Superior temporal gyrus (tissue), 1 donor: ENCODE results near the gene ZNF174.

ENCODE experiments used
- DNase-seq: peaks from one replicate; pipeline ENCODE4 v3.0.0-alpha.2; 2016; ENCODE audit errors: extremely low spot score

The ZNF174 gene

DNA sequence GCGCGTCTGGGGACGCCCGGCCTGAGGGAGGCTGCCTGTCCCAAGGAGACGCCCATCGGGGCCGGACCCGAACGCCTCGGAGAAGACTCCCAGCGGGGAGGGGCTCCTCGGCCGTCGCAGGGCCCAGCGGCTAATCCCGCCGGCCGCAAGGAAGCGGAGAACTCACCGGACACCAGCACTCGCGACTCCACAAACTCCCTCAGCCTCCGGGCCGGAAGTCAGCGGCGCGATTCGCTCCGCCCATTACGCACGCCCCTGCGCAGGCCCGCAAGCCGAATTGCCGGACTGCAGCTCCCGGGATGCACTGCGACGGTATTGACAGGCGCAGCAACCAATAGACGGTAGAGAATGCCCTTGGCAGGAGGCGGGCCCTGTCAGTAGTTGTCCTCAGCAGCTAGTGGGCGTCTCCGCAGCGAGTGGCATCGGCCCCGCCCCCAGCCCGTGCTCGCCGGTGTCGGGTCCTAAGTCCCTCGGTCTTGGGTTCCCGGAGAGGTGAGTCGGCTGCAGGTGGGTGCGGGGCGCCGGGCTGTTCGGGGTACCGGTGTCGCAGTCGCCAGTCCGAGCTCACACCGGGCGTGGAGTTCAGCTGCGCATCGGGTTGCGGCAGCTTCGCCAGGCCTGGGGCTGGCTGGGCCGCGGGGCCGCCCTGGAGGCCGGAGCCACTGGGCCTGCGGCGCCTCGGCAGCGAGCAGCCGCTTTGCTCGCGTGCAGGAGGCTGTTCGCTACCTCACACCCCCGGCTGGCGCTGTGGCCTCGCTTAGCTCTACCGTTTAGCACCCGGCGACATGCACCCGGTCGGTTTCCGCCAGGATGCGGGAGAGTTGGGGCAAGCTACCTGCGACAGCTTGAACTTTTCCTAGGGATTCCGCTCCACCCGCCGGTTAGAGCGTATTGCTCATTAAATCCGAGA lies at the start of gene ZNF174, which contains the start of gene ZSCAN32:
TSS of gene ZNF174 (plus strand) at position 437 of the 910 bp plus-strand sequence. CDS start 790 bp downstream, outside the sequence.
TSS of gene ZSCAN32 (minus strand) at position 226 of the 910 bp plus-strand sequence. CDS start 3,447 bp downstream, outside the sequence.
- peak; percentile 99 for DNase-seq

DNA sequence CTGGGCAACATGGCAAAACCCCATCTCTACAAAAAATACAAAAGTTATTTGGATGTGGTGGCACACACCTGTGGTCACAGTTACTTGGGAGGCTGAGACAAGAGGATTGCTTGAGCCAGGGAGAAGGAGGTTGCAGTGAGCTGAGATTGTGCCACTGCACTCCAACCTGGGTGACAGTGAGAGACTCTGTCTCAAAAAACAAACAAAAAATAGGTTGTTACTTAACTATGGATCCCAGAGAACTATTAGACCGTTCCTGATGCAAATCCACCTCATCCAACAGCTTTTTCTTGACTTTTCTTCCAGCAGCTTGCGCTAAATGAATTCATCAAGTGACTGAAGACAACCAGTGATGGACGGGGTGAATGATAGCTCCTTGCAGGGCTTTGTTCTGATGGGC lies 45.4 kb upstream of the ZNF174 start, which contains the start of gene OR2C1:
TSS of gene OR2C1 (plus strand) at position 301 of the 400 bp plus-strand sequence. CDS start at position 353, 52 bp downstream.
- no peak for DNase-seq

DNA sequence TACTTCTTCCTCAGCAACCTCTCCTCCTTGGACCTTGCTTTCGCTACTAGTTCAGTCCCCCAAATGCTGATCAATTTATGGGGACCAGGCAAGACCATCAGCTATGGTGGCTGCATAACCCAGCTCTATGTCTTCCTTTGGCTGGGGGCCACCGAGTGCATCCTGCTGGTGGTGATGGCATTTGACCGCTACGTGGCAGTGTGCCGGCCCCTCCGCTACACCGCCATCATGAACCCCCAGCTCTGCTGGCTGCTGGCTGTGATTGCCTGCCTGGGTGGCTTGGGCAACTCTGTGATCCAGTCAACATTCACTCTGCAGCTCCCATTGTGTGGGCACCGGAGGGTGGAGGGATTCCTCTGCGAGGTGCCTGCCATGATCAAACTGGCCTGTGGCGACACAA lies 44.9 kb upstream of the ZNF174 start:
- DNase-seq: no peak

DNA sequence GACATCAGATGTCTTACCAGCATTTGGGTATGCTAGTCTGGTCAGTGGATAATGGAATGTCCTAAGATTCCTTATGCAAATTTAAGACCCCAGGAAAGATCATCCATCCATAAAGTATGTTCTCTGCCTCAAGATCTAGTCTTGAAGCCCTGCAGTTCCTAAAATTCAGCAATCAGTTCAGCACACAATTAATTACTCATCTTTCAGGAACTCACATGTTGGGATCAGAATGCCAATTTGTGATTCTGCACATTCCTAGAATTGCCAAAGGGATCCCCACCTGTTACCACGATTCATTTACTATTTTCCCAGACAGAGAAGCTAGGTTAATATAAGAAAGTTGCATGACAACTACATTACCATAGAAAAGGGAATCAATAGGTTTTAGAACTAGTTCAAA lies 42.1 kb upstream of the ZNF174 start:
- DNase-seq: no peak

DNA sequence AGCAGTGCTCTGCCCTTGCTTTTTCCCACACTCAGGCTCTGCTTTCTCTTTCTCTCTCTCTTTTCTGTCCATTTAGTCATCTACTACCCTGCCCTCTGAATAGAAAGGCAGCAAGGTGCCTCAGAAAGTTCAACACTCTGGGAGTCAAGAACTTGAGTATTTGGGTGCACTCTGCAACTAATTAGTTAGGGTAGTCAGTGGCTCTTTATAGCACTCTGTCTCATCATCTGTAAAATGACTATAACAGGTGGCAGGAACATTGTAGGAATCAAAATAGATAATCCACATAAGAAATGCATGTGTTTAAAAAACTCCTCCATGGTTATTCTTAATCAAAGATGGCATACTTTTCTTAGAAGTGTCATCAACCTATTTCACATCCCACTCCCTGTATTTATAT lies 38.1 kb upstream of the ZNF174 start:
- no peak for DNase-seq

DNA sequence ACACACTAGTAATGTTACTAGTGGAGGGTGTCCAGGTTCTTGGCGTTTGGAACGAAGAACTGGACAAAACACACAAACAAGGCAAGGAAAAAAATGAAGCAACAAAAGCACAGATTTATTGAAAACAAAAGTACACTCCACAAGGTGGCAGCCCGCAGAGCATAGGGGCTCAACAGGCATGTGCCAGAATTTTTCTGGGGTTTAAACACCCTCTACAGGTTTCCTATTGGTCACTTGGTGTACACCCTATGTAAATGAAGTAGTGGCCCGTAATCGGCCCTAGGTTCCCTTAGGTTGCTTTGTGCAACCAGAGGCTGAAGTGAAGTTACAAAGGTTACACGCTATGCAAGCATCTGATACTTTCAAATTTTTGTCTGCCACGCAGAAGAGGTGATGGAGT lies 37.2 kb upstream of the ZNF174 start:
- DNase-seq: no peak

DNA sequence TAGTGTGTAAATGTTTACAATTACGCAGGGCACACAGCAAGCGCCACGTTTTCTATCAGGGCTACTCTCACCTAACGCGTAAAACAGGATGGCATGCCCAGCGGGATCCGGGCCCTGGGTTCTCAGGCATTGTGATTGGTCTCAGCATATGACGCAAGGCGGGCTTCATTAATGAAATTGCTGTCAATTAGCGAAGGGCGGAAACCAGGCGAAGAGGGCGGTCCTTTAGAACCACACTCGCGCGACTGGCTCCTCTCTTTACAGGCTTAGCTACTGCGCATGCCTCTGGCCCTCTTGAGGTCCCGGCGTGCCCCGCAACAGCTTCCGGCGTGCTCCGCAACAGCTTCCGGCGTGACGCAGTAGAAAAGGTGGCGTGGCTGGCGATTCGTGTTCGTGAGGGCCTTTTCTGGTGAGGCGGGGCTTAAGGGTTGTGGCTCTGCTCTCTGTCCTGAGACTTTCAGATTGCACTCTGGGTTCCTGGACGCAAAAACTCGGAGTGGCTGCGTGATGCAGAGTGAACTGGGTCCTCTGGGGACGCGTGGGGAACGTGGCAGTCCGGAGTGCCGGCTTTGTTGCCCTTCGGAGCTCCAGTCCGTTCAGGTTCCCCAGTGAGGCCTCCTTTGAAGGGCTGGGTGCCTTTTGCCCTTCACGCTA lies 36.1 kb upstream of the ZNF174 start:
- DNase-seq: peak; percentile 96

DNA sequence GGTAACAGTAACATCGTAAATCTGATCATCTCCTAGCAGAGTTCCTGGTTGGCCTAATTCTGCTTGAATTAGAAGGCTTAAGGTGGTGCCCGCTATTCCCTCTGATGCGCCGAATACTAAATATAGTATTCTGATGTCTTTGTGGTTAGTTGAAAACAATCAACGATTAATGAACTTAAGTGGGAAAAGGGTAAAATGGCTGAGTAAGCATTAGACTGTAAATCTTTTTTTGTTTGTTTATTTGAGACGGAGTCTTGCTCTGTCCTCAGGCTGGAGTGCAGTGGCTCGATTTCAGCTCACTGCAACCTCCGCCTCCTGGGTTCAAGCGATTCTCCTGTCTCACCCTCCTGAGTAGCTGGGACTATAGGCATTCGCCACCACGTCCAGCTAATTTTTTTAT lies 31.9 kb upstream of the ZNF174 start:
- no peak for DNase-seq

DNA sequence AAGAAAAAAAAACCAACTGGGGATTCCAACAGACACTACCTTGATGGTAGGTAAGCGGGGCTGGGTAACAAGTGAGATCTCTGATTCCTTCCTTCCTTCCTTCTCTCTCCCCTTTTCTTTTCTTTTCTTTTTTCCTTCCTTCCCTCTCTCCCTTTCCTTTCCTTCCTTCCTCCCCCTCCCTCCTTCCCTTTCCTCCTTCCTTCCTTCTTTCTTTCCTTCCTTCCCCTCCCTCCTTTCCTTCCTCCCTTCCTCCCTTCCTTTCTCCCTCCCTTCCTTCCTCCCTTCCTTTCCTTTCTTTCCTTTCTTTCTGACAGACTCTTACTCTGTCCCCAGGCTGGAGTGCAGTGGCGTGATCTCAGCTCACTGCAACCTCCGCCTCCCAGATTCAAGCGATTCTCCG lies 25.3 kb upstream of the ZNF174 start:
- DNase-seq: no peak

DNA sequence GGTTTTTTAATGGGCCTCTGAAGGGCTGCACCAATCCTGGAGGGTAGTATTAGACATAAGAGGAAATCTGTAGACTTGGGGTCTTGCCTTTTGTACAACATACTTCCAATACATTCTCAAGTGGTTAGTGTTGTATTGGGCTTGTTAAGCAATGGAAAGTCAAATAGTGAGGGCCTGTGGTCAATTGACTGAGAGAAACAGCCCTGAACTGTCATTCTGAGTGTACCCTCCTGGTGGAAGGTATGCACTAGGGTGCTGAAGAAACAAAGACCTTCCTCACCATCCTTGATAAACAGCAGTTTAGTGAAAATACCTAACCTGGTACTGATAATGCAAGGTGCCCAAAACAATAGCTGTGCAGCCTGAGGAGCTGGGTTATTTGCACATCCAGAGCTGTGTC lies 23.1 kb upstream of the ZNF174 start:
- DNase-seq: no peak

DNA sequence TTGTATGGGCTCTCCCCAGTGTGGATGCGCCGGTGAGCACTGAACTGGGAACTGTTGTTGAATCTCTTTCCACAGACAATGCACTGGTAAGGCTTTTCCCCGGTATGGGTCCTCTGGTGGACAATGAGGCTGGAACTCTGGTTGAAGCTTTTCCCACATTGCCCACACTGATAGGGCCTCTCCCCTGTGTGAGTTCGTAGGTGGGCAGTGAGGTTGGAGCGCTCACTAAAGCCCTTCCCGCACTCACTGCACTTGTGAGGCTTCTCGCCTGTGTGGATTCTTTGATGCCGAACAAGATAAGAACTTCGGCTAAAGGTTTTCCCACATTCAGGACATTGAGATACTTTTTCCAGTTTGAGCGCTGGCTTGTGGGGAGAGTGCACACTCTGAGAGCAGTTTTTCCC lies 18.0 kb upstream of the ZNF174 start:
- no peak for DNase-seq

DNA sequence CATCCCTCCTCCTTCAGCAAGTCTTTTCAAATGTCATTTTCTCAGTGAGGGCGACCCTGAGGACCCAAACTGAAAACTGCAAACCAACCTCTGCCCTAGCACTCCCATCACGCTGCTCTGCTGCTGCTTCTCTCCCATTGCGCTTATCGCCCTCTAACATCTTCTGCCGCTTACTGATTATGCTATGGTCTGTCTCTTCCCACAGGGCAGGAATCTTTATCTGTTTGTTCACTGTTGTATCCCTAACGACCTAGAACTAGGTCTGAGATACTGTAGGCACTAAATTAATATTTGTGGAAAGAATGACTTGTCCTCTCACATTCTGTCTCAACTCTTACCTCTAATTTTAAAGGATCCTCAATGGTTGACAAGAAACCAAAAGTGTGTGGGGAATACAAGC lies 12.7 kb upstream of the ZNF174 start:
- no peak for DNase-seq

DNA sequence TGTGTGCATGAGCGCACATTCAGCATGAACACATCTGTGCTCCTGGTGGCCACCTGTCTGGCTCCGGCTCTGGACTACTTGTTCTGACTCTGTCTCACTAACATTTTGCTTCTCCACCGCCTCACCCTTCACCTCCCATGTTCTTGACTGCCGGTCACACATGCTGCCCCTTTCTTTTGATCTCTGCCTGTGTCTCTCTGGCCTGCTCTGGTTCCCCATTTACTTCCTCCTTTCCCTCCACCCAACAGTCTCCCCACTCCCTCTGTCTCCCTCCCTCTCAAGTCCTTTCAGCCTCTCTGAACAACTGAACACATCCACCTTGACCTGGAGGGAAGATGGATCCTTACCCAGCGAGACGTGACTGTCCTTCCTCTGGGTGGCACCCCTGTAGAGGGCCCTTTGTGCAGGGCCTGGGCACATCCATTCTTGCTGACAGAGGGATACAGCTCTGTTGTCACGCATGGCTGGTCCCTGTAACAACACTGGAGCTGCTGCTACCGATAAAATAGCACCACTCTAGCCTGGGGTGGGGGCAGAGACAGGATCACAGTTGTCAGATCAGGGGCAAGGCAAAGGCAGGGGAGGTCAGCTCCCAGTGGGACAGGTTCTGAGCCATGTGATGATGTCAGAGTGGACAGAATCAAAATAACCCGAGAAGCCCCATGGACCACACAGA lies 11.2 kb upstream of the ZNF174 start:
- DNase-seq: no peak

DNA sequence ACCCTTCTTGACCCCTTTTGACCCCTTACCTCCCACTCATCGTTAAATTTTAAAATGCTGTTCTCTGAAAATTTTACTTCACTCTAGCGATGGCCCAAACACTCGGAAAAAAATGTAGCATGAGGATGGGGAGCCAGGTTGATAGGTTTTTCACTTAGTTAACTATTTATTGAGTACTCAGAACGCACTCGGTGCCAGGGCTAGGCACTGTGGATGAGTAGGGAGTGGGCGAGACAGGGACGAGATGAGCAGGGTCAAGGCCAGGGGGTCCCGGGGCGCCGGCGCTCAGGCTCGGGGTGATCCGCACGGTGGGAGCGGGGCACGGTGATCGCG lies 603 bp upstream of the ZNF174 start:
- DNase-seq: no peak

DNA sequence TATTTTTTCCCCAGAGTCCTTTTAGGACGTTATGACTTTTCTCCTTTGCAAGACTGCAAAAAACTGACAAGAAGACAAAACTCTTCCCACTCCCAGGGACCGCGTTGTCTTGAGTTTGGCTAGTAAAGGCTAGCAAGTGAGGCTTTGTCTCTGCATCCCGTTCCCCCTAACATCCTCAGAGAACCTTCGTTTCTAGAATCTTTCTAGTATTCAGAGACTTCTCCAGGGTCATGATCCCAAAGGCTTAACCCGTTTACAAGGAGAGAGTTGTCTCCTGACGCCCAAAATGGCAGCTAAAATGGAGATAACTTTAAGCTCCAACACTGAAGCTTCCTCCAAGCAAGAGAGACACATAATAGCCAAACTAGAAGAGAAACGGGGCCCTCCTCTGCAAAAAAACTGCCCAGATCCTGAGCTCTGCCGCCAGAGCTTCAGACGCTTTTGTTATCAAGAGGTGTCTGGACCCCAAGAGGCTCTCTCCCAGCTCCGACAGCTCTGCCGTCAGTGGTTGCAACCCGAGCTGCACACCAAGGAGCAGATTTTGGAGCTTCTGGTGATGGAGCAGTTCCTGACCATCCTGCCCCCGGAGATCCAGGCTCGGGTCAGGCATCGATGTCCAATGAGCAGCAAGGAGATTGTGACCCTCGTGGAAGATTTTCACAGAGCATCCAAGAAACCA lies 843 bp downstream of the ZNF174 start:
- peak; percentile 24 for DNase-seq

DNA sequence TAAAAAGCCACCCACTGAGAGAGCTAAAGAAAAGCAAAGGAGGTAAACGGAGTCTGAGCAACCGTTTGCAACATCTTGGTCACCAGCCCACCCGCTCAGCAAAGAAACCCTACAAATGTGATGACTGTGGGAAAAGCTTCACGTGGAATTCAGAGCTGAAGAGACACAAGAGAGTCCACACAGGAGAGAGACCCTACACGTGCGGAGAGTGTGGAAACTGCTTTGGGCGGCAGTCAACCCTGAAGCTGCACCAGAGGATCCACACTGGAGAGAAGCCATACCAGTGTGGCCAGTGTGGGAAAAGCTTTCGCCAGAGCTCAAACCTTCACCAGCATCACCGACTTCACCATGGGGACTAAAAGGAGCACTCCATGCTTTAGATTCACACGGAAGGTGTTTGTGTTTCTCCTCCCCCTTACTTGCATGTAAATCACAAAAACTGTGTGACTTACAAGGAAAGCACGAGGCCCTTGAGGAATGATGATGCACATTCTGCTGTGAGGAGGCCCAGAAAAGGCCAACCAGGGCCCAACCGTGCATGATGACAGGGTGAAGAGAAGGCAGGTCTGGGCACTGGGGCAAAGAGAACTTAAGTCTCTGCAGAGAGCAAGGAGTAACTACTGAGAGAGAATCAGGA lies 7.7 kb downstream of the ZNF174 start:
- no peak for DNase-seq

DNA sequence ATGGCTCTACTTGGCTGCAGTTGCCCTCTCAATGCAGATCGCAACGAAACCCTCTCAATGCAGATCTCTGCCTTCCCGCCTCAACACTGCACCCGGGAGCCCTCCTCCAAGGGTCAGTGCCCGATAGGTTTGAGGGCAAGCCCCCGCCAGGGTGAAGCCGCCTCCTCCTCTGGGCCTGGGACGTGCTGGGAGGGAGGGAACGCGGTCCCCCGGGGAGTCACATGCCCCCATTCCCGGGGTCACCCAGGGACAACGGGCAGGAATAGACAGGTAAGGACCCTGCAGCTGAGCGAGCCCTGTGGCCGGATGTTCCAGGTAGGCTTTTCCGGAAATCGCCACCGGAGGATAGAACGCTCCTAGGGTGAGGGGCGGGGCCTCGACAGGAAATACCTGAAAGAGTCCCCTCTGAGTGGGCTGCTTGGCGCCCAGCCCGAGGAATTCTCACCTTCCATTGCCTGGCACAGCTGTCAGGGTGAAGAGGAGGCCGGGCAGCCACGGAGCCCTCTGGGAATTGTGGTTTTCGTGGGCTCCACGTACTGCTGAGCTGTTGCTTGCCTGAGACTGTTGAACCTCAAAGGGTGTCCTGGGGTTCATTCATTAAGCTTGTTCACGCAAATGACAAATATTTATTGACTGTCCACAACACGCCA lies 12.8 kb downstream of the ZNF174 start:
- no peak for DNase-seq

DNA sequence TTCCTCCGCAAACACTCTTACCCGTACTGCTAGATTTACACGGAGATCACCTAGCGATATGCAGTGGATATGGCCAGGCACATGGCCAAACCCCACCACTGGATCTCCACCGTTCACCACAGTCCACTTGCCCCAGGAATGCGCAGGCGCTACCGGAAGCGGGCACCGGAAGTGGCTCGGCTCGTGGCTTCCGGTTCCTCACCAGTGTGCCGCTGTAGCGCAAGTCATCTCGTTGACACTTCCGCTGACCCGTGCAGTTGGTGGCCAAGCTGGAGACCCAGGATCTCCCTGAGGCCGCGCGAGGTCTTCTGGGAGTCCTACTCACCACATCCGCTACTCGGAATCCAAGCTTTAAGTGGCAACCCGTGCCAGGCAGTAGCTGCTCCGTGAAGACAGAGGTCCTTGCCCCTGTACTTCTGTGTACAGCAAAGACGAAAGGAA lies 30.8 kb downstream of the ZNF174 start:
- peak; percentile 16 for DNase-seq

DNA sequence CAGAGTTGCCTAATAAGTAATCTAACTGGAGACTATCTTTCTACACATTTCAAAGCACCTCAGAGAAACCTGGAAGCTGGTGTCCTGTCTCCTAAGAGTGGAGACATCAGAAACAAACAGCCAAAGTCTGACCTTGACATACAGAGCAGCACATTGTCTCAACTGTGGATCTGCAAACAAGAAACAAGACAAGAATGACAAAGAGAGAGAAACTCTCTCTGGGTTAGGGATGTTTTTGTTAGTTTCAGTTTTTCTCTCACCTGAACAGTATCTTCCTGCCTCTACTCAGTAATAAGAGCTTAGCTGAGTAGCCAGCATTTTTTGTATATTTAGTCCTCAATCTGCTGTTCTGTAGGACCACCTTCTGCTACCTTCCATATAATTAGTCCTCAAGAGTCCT lies 33.4 kb downstream of the ZNF174 start:
- DNase-seq: no peak

DNA sequence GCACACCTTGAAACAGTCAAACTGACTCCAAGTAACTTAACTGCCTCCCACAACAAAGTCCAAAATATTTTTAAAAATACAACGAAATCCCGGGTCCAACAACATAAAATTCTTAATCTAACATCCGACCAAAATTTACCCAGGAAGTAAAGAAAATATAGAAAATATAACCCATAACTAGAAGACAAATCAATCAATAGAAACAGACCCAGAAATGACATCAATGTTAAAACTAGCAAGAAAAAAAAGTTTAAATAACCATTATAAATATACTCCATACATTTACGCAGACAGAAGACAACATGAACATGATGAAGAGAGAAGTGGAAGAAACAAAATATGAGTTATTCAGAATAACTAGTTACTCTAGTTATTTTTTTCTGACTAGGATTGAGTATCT lies 38.6 kb downstream of the ZNF174 start:
- no peak for DNase-seq
